HG03439 (cell line): ENCODE measurements around the gene SHC2.
"Not testable (repeated sequence)": the region's sequence is repeated elsewhere in the genome, so short reads cannot be mapped to it uniquely, and the experiment has no call there.

Experiments
- ATAC-seq: cut with Tn5 transposase; IDR thresholded peaks from one replicate; pipeline ENCODE4 v1.9.1; 2021; ENCODE audit warnings: mild to moderate bottlenecking, moderate library complexity; ENCODE audit not compliant: unreplicated experiment

SHC2 gene

DNA sequence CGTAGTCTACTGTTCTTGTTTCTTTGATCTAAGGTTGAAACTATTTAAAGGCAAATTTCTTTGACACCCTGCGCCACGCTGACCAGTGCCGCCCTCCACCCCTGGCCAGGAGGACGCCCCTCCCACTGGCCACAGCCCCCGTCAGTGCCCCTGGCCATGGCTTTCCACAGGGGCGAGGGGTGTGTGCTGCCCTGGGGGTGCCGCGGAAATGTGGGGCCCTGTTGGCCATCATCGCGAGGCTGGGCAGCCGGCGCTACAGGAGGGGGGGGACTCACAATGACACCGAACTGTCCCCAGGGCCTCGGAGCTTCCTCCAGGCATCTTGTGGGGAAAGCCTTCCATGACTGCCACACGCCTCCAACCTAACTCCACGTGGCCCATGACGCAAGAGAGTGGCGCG, 10.9 kb downstream of the SHC2 start:
- ATAC-seq, result no peak

DNA sequence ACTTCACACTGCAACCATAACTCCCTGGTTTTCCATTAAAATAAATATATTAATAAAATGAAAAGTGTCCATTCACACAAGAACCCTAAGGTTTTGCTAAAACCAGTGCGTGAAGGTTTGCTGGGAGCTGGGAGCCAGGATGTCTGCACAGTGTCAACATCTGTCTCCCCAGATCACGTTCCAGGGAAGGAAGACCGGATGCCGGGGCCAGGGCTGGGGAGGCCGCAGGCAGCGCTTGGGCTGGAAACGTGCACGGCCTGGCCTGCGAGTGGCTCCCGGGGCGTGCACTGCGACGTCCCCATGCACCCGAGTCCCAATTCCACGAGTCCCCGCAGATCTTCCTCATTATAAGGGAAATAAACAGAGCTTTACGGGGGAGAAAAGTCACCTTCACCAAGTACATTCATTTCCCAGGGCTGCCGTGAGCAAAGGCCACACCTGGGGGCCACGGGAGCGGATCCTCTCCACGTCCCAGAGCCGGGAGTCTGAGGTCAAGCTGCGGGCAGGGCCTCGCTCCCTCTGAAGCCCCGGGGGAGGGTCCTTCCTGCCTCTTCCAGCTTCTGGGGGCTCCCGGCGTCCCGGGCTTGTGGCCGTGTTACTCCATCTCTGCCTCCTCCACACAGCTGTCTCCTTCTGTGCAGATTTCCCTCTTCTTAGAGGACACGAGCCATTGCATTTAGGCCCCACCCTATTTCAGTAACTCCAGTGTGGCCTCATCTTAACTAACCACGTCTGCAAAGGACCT, 12.8 kb downstream of the SHC2 start:
- ATAC-seq, result no peak

DNA sequence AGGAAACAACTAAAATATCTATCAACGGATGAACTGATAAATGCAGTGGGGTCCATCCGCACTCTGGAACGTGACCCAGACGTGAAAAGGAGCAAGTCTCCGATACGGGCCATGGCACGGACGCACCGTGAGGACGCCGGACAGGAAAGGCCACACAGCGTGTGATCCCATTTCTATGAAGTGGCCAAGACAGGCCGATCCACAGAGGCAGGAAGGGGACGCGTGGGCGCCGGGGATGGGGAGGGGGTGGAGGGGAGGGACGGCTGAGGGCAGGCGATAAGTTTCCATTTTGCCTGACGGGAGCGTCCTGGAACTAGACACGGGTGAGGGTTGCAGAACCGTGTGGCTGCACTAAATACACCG, 13.8 kb downstream of the SHC2 start:
- ATAC-seq, result no peak

DNA sequence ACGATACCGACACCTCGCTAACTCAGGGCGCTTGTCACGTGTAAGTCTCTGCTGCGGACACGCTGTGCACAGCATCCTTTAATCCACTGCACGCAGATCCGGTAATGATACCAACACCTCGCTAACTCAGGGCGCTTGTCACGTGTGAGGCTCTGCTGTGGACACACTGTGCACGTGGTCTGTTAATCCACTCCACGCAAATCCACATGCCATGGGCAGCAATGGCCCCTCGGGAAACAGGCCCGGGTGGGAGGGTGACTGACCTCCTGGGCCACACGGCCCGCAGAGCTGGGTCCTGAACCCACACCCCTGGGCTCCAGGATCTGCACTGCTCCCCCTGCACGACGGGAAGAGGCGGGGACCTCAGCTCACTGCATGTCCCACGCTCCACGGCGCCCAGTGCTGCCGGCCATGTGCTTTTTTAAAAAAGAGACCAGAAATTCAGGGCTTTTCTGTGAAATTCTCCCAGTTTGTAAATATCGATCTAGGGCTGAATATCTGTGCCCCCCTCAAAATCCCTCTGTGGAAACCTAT, 16.1 kb downstream of the SHC2 start:
- no peak for ATAC-seq

GRCh38 chr19:443005-443404, 17.8 kb downstream of the SHC2 start:
- no peak for ATAC-seq

DNA sequence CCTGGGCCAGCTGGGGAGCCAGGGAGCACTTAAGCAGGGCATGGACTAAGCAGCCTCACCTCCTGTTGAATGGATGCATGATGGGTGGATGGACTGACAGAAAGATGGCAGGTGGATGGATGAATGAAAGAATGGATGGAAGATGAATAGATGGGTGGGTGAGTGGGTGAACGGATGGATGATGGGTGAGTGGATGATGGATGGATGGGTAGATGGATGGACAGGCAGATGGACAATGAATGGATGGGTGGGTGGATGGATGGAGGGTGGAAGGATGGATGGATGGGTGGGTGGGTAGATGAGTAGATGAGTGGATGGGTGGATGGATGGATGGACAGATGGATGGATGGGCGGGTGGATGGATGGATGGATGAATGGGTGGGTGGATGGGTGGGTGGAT, 18.7 kb downstream of the SHC2 start:
- no peak for ATAC-seq

DNA sequence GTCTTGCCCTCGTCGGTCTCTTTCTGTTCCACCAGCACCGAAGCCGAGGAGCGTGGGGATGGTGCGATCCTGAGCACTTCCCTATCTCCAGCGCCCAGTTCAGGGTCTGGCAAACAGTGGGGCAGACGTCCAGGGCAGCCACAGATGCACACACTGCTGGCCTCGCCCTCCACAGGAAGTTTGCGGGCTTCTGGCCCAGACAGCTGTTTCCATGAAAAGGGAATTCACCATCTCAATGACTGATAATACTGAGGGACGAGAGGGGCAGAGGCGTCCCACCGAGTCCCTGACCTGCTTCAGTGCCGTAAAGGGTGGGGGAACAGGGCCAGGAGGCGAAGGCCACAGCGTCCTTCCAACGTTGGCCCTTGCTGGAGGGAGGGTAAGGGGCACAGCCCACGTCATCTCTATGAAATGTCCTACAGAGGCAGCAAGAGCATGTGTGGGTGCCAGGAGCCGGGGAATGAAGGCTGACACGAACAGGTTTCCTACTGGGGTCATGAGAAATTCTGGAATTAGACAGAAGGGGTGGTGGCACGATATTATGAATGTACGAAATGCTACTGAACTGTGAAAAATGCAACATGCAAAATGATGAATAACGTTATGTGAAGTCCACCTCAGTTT, 19.5 kb downstream of the SHC2 start:
- ATAC-seq, result no peak

DNA sequence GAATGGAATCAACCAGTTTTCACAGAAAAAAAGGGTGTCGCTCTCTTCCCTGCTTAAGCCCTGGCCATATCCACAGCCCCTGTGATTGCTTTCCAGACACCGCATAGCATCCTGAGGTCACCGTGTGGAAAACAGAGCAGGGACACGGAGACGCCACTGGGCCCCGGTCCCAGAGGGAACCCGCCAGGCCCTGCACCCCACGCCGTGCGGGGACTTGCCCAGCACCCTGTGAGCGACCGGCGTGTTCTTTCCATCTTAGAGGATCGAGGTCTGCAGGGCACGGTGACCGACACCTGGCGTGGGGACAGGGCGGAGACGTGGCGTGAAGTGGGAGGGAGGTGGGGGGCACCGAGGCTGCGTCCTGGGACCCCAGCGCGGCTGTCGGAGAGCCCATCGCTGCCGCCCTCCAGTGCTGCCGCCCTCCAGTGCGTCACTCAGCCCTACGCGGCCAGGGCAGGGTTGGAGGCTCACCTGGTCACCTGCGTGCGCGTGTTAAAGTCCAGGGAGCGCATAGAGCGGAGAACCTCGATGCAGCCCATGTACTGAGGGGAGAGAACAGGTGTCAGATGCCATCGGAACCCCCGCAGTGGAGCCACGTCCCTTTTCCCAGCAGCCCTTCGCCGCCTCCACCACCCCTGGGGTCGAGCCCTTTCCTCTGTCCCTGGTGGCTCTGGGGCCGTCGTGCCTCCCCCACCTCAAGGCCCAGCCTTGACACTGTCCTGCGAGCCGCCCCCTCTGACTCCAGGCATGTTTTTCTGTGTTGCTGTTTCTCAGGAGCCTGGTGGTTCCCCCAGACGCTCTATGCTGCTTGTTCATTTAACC, 20.2 kb downstream of the SHC2 start:
- ATAC-seq, result no peak

GRCh38 chr19:439167-439900, 21.5 kb downstream of the SHC2 start:
- ATAC-seq, result no peak

DNA sequence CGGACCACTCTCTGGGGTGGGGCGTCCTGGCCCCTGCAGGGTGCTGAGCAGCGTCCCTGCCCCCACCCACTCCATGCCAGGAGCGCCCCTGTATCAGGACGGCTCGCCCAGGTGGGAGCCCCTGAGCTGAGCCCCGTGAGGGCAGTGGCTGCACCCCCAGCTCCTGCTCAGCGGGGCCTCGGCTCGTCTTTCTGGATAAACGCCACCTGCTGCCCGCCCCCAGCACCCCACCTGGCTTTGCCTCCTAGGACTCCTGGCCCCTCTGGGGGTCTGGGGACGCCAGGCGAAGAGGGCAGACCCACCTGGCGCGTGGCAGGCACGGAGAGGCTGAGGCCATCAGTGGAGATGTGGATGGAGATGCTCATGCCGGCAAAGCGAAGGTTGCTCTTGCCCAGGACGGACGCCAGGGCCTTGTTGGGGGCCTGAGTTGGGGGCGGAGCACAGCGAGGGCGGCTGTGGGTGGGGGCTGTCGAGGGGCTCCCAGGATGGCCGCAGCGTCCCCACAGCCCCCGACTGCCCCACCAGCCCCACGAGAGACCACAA, 22.3 kb downstream of the SHC2 start:
- ATAC-seq, result no peak

DNA sequence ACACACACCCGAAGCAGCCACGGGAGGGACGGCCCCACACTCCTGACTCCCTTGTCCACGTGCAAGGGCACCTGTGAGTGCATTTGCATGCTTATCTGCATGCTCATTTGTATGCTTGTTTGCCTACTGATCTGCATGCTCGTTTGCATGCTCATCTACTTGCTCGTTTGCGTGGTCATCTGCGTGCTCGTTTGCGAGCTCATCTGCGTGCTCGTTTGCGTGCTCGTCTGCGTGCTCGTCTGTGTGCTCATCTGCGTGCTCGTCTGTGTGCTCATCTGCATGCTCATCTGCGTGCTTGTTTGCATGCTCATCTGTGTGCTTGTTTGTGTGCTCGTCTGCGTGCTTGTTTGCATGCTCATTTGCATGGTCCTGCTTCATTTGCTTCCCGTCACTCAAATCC, 23.8 kb downstream of the SHC2 start:
- no peak for ATAC-seq

DNA sequence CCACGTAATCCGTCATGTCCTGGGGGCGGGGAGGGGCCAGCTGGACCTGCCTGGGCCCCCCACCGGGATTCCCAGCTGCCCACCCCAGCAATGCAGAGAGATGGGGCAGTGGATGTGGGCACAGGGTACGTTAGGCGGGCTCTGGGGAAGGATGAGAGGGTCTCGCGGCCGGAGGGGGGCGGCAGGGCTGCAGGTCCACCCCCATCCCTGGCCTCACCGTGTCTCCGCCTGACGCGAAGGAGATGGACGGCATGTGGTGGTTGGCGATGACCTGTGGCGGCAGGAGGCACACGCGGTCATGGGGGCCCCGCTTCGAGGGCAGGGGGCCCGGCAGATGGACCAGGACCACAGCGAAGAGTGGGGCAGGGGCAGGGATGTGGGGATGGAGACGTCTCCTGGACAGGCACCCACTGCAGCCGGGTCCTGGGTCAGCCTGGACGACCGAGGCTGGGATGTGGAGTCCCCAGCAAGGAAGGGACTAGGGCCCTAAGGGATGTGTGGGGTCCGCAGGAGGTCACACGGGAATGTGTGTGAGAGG, 24.4 kb downstream of the SHC2 start:
- no peak for ATAC-seq

DNA sequence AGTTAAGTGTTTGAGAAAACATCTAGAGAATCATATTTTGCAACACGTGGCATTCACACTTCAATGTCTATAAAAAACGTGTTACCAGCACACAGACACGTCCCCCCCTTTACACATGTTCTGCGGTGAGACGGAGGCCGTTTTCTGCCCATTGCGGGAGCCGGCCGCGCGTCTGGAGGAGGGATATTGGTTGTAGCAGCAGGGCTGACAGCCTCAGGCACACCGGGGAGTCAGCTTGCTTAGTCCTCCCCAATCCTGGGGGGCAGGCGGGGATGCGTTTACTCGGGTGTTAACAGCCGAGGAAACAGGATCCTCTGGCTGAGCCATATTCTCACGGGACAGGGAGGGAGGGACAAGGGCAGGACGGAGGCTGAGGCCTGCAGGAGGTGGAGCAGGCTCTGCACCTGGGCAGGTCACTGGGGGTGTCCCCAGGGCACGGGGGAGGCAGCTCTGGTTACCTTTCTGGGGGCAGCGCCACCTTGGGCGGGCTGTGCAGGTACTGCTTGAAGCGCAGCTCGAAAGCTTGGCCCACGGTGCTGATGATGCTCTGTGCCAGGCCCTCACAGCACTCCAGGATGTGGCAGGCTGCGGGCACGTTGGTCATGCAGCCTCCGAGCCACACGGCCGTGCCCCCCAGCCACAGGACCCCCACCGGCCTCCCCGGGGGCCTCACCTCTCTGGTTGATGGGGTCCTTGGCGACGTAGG, 25.0 kb downstream of the SHC2 start:
- ATAC-seq, result no peak

DNA sequence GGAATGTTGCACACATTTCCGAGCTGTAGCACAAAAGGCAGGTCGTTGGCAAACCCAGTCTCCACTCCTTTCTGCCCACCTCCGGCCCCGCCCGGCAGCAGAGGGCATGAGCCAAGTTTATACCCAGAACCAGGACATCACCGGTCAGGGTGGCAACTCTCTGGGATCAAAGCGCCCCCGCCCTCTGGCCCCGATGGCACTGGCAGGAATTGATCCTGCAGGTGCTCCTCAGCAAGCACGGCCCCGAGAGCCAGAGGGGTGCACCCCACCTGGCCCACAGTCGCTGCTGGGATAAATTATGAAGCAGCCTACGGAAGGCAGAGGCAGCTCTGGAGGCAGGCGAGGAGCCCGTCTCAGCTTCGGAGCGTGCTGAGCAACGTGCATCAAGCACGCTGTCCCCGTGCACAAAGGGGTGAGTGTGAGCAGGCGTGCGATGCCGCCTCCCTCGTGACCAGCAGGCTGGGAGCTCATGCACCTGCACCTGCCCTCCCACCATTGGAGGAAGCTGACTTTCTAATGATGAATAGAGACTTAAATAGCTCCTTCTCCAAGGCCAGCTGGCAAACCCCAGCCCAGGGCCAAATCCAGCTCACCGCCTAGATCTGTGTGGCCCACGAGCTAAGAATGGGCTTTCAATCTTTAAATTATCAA, 25.7 kb downstream of the SHC2 start:
- ATAC-seq, result no peak

DNA sequence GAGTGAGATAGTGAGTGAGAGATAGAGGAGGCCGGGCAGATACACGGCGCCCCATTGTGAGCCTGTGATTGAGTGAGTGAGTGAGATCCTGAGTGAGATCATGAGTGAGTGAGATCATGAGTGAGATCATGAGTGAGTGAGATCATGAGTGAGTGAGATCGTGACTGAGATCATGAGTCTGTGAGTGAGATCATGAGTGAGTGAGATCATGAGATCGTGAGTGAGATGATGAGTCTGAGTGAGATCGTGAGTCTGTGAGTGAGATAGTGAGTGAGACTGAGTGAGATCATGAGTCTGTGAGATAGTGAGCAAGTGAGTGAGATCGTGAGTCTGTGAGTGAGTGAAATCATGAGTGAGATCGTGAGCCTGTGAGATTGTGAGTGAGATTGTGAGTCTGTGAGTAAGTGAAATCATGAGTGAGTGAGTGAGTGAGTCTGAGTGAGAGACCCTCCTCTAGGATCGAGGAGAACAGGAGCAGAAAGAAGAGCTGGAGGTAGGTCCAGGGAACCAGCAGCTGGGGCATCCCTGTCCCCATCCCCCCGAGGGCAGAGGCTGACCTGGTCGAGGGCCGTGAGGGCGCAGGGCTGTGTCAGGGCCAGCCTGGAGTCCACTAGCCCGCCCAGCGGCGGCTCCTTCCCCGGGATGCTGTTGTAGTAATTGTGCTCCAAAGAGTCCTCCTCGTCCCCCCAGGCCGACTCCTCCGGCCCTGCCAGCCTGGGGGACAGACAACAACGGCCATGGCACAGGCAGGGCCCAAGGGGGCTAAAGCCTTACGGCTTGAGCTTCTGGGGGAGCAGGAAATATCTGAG, 26.5 kb downstream of the SHC2 start:
- no peak for ATAC-seq

DNA sequence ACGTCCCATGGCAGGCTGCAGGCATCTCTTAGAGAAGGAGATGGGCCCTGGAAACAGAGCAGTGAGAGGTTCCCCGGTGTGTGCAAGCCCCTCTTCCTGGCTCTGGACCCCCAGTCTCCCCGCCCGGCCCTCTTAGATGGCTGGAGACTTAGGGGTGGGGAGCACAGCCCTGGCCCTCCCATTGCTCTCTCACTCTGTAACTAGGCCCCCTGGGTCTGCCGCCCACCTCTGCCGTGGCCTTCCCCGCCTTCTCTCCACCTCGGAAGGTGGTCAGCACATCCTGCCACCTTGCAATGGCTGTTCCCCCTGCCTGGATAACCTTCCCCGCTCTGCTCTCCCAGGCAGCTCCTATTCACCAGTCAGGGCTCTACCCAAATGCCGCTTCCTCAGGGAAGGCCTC, 30.1 kb downstream of the SHC2 start:
- no peak for ATAC-seq

DNA sequence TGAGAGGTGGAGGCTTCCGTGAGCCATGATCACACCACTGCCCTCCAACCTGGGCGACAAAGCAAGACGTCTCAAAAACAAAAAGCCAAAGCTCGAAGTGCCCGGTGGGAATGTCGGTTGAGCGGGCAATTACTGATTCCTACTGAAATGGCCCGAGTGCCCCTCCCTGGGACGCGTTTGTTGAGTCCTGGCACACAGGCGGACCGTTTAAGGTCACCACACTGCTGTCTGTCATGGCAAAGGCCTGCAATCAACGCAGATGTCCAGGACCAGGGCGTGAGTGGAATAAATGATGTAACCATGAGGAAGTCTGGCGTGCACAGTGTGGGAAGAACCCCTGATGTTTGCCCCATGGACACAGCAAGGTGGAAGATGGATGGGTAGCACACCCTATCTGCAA, 32.7 kb downstream of the SHC2 start:
- ATAC-seq, result no peak

DNA sequence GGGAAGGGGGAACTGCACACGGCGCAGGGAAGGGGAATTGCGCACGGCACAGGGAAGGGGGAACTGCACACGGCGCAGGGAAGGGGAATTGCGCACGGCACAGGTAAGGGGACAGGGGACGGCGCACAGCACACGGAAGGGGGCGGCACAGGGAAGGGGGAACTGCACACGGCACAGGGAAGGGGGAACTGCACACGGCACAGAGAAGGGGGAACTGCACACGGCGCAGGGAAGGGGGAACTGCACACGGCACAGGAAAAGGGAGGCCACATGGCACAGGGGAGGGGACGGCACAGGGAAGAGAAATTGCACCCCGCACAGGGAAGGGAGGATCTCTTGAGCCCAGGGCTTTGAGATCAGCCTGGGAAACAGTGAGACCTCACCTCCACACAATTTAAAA, 33.2 kb downstream of the SHC2 start:
- ATAC-seq, result not testable (repeated sequence)
